Measurements from ENCODE around the gene ZNF467.

GRCh38 chr7:149735779-149736477, 37.5 kb downstream of the ZNF467 start:
- TF ChIP-seq CTCF (IDR thresholded peaks at IDR 0.05), result no peak
- no peak for TF ChIP-seq POLR2A (IDR thresholded peaks at IDR 0.05)
- no peak for TF ChIP-seq POLR2AphosphoS5 (IDR thresholded peaks at IDR 0.05)
